ACC112 (cell line): ENCODE data around the gene GZMM.

ENCODE experiments used
- H2AFZ ChIP-seq: fragments of 200-600 bp; sonication (generic); one replicate; pipeline ENCODE4 v1.6.0; 2017; ENCODE audit warnings: antibody characterized with exemption, low read length; ENCODE audit not compliant: unreplicated experiment
- H3K27ac ChIP-seq: fragments of 200-600 bp; sonication (generic); 2 replicates; pipeline ENCODE4 v1.5.1; 2014; ENCODE audit warnings: low read depth, mild to moderate bottlenecking, antibody characterized with exemption, low read length, moderate library complexity
- H3K27me3 ChIP-seq: fragments of 200-600 bp; sonication (generic); 2 replicates; pipeline ENCODE4 v1.6.1; 2014; ENCODE audit warnings: mild to moderate bottlenecking, antibody characterized with exemption, low read length, moderate library complexity, mixed read lengths; ENCODE audit not compliant: insufficient read depth
- H3K36me3 ChIP-seq: fragments of 200-600 bp; sonication (generic); 2 replicates; pipeline ENCODE4 v1.6.1; 2016; ENCODE audit warnings: mild to moderate bottlenecking, antibody characterized with exemption, low read length, moderate library complexity, mixed read lengths; ENCODE audit not compliant: insufficient read depth
- H3K4me1 ChIP-seq: fragments of 200-600 bp; sonication (generic); one replicate; pipeline ENCODE4 v1.6.1; 2016; ENCODE audit warnings: low read length, mixed read lengths; ENCODE audit not compliant: insufficient read depth, unreplicated experiment, control insufficient read depth
- H3K4me3 ChIP-seq: fragments of 200-600 bp; sonication (generic); 2 replicates; pipeline ENCODE4 v1.5.1; 2014; ENCODE audit warnings: mild to moderate bottlenecking, low read depth, low read length
- H3K79me2 ChIP-seq: fragments of 200-600 bp; sonication (generic); one replicate; pipeline ENCODE4 v1.6.0; 2016; ENCODE audit warnings: low read length; ENCODE audit not compliant: control insufficient read depth, unreplicated experiment, insufficient read depth

The GZMM gene

DNA sequence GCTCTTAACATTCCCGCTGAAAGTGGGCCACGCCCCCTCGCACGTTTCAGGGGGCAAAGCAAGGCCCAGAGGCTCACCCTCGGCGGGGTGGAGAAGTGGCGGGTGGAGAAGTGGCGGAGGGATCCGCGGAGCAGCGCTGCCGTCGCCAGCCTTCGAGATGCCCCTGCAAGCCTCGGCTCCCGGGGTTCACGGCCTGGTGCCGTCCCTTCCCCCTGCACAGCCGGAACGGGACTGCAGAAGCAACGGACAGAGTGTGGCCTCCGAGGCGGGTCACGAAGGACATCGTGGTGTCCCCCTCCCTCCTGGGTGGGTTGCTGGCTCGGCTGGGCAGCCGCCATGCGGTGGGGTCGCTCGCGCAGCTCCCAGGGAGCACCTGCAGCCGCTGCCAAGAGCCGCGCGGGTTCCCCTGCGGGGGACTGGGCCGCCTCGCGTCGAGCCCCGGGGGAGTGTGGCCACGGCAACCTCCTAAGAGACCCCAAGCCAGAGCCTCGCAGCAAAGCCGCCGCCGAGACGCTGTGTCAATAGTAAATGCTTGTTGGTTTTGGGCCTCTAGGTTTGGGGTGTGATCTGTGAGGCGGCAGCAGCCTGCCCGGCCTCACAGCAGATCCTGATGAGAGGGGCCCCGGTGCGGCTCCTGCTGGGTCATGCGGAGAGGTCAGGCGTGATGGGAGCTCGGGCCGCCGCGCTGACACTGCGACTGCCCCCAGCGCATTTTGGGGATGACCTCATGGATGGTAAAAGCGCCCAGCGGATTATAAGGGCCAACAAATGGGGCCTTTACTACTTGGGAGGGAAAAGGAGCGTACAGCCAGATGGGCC, 31.1 kb upstream of the GZMM start:
- Histone ChIP-seq H3K4me1 (no peaks in the 10 kb centered on the region), H3K27ac (no peak overlapping the region), H3K4me3 (no peak overlapping the region), H3K36me3 (no peaks in the 10 kb centered on the region), H3K27me3 (no peaks in the 10 kb centered on the region), H2AFZ (no peak overlapping the region), H3K79me2 (peaks cover 8% of the 10 kb centered on the region)

DNA sequence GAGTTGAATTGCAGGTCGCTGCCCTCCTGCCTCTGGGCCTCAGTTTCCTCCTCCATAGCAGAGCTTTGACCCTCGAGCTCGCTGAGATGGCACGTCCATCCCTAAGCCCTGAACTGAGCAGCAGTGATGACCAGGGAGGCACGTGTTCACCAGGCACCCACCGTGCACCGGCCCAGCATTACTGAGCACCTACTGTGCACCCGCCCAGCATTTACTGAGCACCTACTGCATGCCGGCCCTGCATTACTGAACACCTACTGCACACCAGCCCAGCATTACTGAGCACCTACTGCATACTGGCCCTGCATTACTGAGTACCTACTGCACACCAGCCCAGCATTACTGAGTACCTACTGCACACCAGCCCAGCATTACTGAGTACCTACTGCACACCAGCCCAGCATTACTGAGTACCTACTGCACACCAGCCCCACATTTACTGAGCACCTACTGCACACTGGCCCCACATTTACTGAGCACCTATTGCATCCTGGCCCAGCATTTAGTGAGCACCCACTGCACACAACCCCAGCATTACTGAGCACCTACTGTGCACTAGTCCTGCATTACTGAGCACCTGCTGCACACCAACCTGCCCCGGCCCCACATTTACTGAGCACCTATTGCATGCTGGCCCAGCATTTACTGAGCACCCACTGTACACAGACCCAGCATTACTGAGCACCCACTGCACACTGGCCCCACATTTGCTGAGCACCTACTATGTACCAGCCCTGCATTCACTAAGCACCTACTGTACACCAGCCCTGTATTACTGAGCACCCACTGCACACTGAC, 30.3 kb upstream of the GZMM start:
- H2AFZ ChIP-seq, result no peak overlapping the region
- H3K36me3 ChIP-seq, result no peaks in the 10 kb centered on the region
- no peaks in the 10 kb centered on the region for H3K27me3 ChIP-seq
- no peak overlapping the region for H3K27ac ChIP-seq
- no peaks in the 10 kb centered on the region for H3K4me1 ChIP-seq
- no peak overlapping the region for H3K4me3 ChIP-seq
- H3K79me2 ChIP-seq, result peaks cover 2% of the 10 kb centered on the region

DNA sequence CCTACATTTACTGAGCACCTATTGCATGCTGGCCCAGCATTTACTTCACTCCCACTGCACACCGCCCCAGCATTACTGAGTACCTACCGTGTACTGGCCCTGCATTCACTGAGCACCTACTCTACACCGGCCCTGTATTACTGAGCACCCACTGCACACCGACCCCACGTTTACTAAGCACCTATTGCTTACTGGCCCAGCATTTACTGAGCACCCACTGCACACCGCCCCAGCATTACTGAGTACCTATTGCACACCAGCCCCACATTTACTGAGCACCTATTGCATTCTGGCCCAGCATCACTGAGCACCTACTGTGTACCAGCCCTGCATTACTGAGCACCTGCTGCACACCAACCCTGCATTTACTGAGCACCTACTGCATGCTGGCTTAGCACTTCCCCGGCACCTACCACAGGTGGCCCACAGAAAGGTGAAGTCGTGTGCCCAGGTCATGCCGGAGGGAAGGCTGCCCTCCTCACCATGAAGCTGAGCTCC, 29.6 kb upstream of the GZMM start:
- Histone ChIP-seq H3K4me3 (no peak overlapping the region), H3K36me3 (no peaks in the 10 kb centered on the region), H3K4me1 (no peaks in the 10 kb centered on the region), H3K79me2 (no peaks in the 10 kb centered on the region), H3K27ac (no peak overlapping the region), H3K27me3 (no peaks in the 10 kb centered on the region), H2AFZ (no peak overlapping the region)

DNA sequence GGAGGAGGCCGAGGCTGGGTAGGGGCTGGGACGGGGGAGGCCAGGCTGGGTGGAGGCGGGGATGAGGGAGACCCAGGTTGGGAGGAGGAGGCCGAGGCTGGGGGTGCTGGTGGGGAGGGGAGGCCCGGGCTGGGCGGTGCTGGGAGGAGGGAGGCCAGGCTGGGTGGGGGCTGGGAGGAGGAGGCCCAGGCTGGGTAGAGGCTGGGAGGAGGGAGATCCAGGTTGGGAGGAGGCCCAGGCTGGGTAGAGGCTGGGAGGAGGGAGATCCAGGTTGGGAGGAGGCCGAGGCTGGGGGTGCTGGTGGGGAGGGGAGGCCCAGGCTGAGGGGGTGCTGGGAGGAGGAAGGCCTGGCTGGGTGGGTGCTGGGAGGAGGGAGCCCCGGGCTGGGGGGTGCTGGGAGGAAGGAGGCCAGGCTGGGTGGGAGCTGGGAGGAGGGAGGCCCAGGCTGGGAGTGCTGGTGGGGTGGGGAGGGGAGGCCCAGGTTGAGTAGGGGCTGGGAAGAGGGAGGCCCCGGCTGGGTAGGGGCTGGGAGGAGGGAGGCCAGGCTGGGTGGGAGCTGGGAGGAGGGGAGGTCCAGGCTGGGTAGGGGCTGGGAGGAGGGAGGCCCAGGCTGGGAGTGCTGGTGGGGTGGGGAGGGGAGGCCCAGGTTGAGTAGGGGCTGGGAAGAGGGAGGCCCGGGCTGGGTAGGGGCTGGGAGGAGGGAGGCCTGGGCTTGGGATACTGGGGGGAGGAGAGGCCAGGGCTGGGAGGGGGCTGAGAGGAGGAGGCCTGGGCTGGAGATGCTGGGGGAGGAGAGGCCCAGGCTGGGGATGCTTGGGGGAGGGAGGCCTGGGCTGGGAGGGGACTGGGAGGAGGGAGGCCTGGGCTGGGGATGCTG, 25.9 kb upstream of the GZMM start:
- H3K27ac ChIP-seq, result no peak overlapping the region
- no peaks in the 10 kb centered on the region for H3K4me1 ChIP-seq
- no peak overlapping the region for H3K4me3 ChIP-seq
- H3K79me2 ChIP-seq, result no peaks in the 10 kb centered on the region
- no peaks in the 10 kb centered on the region for H3K36me3 ChIP-seq
- no peaks in the 10 kb centered on the region for H3K27me3 ChIP-seq
- H2AFZ ChIP-seq, result no peak overlapping the region

DNA sequence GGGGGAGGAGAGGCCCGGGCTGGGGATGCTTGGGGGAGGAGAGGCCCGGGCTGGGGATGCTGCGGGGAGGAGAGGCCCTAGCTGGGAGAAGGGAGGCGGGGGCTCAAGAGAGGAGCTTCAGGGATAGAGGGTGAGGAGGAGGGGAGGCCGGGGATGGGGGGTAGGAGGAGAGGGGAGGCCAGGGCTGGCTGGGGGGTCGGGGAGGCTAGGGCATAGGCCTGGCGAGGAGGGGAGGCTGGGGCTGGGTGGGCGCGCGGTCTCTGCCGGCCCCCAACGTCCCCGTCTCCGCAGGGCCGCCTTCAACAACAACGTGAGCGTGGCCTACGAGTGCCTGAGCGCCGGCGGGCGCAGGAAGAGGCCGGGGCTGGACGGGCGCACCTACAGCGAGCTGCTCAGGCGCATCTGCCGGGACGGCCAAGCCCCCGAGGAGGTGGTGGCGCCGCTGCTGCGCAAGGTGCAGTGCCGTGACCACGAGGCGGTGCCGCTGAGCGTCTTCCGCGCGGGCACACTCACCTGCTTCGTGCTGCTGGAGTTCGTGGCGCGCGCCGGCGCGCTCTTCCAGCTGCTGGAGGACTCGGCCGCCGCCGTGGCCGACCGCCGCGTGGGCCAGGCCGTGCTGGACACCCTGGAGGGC, 25.1 kb upstream of the GZMM start:
- Histone ChIP-seq H3K4me3 (no peak overlapping the region), H3K36me3 (no peaks in the 10 kb centered on the region), H3K4me1 (no peaks in the 10 kb centered on the region), H3K27me3 (no peaks in the 10 kb centered on the region), H2AFZ (no peak overlapping the region), H3K27ac (no peak overlapping the region), H3K79me2 (no peaks in the 10 kb centered on the region)

DNA sequence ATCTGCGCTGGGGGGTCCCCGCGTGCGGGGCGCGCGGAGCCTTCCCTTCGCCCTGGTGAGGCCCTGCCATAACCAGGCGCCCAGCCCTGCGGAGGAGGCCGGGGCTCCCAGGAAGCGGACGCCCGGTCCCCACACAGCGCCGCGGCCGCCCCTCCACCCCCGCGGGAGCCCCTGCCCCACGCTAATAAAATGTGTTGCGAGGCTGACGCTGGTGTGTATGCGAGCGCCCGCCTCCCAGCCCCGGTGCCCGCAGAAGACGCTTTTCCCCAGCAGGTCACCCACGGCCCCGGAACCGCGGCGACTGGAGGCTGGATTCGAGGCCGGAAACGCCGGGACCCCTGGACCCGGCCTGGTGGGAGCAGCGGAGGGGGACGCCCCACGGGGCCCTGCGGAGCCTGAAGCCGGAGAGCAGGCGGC, 24.4 kb upstream of the GZMM start:
- H3K4me1 ChIP-seq, result peaks cover 5% of the 10 kb centered on the region
- no peaks in the 10 kb centered on the region for H3K27me3 ChIP-seq
- no peaks in the 10 kb centered on the region for H3K36me3 ChIP-seq
- H3K27ac ChIP-seq, result no peak overlapping the region
- no peaks in the 10 kb centered on the region for H3K79me2 ChIP-seq
- no peak overlapping the region for H3K4me3 ChIP-seq
- no peak overlapping the region for H2AFZ ChIP-seq

DNA sequence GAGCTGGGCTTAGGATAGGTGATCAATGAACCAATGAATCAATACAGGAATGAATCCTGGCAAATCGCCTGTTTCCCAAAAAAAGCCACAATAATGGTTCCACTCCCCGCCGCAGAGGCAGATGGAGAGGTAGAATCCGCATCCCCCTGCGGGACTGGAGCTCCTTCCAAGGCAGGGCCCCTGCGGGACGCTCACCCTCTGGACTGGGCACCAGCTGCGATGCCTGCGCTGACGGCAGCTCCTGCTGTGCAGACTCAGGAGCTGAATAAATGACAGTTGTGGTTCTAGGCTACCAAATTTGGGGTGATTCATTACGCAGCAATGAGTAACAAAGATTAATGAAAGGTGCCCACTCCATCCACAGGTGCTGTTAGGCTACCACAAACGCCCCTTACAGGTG, 21.1 kb upstream of the GZMM start:
- no peaks in the 10 kb centered on the region for H3K36me3 ChIP-seq
- no peak overlapping the region for H3K27ac ChIP-seq
- no peaks in the 10 kb centered on the region for H3K79me2 ChIP-seq
- no peak overlapping the region for H3K4me3 ChIP-seq
- no peak overlapping the region for H2AFZ ChIP-seq
- peaks cover 6% of the 10 kb centered on the region for H3K4me1 ChIP-seq
- H3K27me3 ChIP-seq, result no peaks in the 10 kb centered on the region

DNA sequence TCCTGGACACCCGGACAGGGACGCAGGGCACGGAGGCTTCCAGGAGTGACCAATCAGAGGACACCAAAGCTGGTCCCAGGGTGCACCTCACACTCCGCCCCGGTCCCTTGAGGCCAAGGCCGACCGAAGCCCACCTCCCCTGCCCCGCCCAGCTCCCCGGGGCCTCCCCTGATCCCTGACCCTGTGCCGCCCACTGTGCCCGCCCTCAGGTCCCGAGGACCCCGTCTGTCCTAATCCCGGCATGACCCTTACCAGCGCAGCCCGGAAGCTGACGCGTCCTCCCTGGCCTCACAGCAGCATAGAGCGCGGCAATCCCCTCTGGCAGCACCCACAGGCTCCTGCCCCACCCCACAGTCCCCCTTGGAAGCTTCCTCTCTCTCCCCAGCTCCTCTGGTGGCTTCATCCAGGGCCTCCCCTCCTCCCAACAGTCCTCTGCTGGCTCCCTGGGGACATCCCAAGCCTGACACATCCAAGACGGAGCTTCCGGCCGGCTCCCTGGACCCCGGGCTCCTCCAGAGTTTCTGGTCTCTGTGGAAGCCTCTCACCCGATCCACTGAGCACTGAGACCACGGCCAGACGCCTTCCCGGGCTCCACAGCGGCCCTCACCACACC, 19.7 kb upstream of the GZMM start:
- Histone ChIP-seq H3K27me3 (no peaks in the 10 kb centered on the region), H3K4me1 (peaks cover 6% of the 10 kb centered on the region), H3K4me3 (no peak overlapping the region), H3K27ac (no peak overlapping the region), H2AFZ (no peak overlapping the region), H3K79me2 (no peaks in the 10 kb centered on the region), H3K36me3 (no peaks in the 10 kb centered on the region)

DNA sequence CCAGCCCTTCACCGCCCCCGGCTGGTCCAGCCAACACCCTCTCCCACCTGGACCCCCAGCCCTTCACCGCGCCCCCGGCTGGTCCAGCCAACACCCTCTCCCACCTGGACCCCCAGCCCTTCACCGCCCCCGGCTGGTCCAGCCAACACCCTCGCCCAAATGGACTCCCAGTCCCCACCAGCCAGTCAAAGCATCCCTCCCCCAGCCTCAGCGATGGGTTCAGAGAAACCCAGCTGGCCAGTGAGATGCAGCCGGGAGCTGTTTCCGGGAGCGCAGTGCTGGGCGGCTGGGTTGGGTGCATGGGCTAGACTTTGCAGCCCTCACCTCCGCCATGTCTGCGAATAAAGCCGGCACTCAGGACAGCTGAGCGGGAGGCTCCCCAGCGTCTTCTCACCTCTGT, 18.8 kb upstream of the GZMM start:
- Histone ChIP-seq H3K27ac (no peak overlapping the region), H3K79me2 (no peaks in the 10 kb centered on the region), H3K4me1 (peaks cover 6% of the 10 kb centered on the region), H3K27me3 (no peaks in the 10 kb centered on the region), H3K4me3 (no peak overlapping the region), H3K36me3 (no peaks in the 10 kb centered on the region), H2AFZ (no peak overlapping the region)
